HG03095 (cell line): Measurements from ENCODE around the gene RPS27.
A peak's percentile ranks its signal among the peaks of the same experiment; 100 is the strongest.

Experiments used
- ATAC-seq: cut with Tn5 transposase; IDR thresholded peaks from one replicate; pipeline ENCODE4 v1.9.1; 2021; ENCODE audit warnings: moderate library complexity; ENCODE audit not compliant: unreplicated experiment

RPS27 gene

DNA sequence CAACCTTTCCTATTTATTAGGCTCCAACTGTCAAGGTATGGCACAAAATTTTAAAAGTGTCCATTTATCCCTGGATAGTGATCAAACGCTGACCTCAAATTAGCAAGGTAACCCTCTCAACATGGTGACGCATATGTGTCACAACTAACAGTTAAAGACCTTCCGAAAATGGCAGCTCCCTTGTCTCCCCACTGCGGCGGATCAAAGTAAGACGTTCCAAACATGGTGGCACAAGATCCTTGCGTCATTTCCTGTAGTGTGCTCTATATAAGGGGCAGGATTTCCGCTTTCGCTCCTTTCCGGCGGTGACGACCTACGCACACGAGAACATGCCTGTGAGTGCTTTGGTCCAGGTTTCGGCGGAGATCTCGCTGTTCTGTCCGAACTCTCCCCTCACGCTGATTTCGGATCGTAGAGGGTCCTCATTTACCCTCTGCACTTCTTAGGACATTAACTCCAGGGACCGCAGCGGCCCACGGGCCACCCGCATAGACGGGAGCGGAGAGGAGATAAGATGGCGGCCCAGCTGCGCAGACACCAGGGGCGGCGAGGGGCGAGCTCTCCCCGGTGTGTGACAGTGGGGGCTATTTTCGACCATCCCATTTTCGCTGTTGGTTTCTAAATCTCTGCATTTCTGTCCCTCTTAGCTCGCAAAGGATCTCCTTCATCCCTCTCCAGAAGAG lies at the start of gene RPS27:
Gene RPS27 (plus strand): TSS at position 295 of the 683 bp plus-strand sequence. CDS start 35 bp downstream, at position 330.
- no peak for ATAC-seq

DNA sequence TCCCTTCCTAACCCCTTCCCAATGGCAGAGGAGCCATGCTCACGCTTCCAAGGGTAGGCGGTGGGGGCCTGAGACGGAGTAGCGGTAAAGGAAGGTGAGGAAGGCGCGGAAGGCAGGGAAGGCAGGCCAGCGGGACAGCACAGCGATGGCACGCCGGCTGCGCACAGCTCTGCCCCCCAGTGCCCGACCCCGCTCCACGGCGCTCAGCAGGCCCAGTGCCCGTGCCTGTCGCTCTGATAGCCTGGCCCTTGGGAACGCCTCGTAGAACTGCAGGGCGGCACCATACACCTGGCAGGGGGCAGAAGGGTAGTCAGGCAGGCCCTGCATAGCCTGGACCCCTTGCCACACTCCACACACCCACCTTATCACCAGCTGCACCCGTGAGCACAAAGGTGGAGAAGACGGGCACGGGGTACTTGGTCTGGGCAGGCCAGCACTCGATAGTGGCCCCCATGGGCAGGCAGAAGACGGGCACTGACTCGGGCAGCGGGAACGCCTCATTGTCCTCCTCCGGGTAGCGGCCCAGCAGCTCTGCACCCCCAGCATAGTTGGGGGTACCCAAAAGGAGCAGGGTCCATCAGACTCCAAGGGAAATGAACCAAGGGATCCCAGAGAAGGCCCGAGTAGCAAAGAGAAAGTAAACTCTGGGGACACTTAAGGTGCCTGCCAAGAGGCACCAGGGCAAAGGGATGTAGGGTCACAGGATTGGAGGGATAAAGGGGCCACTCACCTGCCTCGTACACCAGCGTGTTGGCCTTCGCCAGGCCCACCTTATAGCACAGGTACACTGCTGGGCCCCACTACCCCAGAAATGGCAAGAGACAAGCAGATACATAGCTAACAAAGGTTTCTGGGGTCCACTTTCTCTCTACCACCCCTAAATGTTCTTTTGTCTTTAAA lies 48.5 kb upstream of the RPS27 start:
- no peak for ATAC-seq

DNA sequence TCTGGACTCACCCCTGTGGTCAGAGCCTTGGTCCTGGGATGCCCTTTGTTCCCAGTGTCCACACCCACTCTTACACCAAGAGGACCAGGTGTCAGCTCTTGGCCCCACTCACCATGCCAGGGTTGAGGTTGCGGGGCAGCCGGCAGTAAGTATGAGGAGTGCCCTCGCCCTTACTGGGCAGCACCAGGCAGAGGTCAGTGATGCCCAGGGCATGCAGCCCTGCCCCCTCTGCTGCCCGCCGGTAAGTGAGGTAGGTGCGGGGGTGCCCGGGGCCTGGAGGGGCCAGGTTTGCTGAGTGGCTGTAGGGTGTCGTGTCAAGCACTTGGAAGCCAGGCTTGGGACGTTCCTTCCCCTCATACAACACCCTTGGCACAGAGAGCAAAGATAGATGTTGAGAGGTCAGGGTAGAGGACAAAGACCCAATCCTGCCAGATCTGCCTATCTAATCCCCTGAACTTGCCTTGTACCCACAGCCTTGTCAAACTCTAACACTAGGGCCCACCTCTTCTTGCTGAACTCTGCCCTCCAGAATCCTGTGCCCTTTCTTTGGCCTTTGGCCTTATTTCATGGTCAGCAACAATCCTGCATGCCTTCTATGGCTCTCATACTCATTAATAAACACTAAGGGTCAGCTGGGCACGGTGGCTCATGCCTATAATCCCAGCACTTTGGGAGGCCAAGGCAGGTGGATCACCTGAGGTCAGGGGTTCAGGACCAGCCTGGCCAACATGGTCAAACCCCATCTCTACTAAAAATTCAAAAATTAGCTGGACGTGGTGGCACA lies 47.6 kb upstream of the RPS27 start:
- no peak for ATAC-seq

DNA sequence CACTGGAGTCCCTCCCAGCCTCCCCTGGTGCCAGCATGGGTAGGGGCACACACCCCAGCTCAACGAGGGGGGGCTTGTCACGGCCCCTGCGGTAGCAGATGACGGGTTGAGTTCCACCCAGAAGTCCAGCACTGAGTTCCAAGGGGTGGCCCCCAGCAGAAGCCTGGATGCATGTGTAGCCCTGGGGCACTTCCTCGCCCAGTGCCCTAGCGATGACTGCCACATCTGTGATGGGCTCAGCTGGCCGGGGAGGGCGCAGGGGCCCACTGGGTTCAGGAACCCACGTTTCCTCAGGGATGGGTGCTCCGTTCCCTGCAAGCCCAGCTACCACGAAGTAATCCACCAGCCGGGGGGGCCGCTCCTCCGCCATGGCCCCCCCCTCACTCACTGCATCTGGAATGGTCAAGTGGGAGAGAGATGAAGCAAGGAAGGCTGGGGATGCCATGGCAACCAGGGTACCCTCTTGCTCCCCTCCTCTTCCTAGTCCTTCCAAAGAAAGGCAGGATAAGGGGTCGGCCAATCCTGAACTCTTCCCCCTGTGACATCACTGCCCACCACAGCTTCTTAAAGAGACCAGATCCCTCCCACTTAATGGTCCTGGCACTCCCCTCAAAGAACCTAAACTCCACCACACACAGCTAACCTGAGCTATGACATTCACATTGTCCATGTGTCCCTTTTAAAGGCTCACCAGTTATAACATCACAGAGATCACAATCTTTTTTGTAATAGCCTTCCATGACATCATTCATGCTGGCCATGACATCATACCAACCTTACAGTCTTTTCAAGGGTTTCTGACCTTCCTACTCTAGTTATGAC lies 46.3 kb upstream of the RPS27 start:
- no peak for ATAC-seq

DNA sequence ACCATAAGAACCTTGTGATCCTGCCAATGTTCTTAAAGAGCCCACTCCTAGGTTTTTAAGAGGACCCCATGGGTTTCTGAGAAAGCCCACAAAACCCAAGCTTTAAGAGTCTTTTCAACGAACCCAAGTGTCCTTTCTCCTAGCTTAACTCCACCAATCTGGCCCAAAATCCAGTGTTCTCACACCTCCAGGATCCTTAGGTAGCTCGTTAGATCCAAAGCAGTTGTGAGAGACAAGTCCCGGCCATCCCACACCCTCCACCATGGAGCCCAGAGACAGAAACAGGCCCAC lies 45.8 kb upstream of the RPS27 start:
- ATAC-seq = no peak

DNA sequence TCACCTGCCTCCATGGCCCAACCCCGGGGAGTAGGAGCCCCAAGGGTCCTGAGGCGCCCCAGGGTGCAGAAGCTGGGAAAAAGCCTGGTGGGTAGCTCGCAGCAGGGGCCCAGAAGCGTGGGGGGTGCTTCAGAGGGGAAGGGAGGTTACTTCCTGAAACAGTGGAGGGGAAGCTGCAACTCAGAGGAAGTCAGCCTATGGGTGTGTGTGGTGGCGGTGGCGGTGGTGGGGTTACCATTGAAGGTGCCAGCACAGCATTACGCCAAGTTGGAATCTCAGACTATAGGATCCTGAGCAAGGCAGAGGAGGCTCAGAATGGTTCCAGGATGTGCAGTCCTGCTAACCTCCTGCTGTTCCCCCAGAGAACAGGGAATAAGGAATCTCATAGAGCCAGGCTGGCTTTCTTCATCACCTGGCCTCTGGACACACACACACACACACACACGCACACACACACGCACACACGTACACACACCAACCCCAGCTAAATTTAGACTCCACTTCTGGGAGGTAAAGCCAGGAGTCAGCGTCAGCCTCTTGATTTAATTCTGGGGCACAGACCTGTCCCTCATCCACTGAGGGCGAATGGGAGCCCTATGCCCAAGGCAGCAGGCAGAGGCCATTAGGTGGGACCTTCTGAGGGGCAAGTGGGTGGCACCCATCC lies 45.3 kb upstream of the RPS27 start:
- no peak for ATAC-seq

DNA sequence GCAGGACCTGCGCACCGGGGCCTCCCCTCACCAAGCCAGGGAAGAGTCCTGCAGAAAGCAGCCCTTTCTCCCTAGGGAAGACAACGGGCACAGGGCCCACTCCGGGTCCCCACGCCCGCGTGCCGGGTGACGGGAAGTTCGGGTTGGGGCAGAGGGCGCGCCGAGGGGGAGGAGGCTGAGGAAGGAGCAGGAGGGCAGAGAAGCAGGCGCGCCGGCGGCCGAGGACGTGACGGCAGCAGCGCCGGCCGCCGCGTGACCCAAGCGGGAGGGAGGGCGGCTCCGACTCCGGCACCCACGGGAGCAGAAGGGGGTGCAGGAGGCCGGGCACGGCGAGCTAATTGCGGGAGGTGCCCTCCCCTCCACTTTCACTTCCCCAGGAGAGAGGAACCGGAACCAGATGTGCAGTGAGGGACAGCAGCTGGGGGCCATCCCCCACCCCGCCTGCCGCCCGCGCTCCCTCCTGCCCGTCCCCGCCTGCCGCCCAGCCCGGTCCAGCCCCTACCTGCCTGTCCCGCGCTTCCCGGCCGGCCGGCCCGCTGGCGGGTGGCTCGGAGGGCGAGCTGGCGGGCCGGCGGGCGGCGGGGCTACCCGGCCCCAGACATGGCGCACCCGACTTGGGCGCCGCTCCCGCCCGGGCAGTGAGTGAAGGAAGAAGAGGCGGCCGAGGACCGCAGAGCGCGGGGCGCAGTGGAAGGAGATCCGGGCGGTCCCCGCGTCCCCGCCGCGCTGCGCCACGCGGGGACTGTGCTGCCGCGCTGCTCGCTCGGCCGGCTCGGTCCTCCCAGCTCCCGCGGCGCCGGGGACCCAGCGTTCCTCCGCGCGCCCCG lies 44.6 kb upstream of the RPS27 start:
- peak; percentile 53 for ATAC-seq

DNA sequence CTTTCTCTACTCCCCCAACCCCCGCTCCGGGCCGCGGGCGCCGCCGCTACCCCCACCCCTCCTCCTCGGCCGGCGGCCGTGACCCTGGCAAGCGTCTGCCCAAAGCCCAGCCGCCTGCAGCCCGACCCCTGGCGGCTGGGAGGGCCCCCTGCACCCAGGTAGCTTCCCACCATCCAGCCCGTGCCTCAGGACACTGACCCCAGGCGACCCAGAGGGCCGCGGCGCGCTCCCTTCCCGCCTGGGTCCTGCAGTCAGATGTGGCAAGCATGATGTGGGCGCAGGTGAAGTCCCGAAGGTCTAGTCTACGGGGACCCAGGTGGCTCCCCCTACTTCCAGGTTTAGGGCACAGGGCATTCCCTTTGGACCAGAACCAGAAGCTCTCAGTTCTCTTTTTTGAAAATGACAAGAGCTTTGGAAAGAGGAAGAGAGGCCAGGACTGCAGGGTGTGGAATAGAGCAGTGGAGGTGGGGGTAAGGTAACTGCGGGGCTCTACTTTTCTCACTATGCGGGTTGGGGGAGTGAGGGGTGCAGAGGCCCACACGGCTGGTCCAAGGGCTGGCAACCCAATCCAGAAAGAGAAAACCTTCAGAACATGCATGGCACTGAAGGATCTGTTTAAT lies 43.8 kb upstream of the RPS27 start, which contains the start of gene DENND4B:
Gene DENND4B (minus strand): TSS at position 97 of the 620 bp plus-strand sequence. CDS start 2,344 bp downstream, outside the sequence.
- peak; percentile 49 for ATAC-seq

DNA sequence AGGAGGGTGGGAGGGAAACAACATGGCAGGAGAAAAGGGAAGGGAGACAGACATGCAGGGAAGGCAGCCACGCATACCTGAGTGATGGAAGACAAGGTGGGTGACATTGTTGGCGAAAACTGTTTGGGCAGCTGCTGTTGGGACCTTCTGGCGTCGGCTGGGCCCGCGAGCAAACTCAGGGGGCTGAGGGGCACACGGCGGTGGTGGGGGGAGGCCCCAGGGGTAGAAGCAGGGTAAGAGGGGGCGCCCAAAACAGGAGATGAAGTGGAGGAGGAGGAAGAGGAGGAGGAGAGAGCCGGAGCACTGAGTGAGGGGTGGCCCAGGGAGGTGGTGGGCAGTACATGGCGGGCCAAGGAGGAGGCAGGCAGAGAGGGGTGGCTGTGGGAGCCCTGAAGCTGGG lies 39.4 kb upstream of the RPS27 start:
- no peak for ATAC-seq

DNA sequence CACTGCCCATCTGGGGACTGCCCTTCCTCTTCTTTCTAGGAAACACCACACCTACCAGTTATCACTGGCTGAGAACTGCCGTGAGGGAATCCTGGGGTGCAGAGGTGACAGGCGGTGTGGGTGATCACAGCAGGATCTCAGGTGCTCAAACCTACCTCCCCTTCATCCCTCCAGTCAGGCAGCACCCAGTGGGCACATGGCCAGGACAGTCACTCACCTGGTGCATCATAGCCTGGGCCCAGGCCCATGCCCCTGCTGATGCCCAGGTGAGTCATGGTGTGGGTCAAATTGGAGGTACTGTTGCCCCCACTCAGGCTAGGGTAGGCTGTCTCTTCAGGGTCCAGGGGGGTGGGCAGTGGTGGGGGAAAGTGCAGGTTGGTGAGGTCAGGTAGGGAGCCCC lies 38.8 kb upstream of the RPS27 start:
- no peak for ATAC-seq

DNA sequence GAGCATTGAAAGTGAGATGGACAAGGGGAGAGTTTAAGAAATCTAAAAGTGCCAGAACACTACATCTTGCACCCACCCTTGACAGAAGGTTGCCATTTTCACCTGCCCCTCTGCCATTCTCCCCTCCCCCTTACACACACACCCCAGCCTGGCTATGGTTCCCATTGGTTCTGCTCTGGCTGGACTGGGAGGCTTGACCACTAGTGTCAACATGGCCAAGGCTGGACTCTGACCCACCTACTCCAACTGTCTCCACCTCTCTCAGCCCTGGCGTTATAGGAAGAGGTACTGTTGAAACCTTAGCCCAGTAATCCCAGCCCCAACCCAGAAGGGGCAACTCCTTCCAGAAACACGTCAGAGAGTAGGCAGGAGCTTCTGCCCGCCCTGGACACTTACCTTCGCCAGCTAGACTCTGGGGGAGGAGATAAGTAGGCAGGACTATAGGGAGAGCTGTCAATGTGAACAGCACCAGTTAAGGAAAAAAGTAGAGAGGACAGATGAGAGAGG lies 36.6 kb upstream of the RPS27 start:
- no peak for ATAC-seq

DNA sequence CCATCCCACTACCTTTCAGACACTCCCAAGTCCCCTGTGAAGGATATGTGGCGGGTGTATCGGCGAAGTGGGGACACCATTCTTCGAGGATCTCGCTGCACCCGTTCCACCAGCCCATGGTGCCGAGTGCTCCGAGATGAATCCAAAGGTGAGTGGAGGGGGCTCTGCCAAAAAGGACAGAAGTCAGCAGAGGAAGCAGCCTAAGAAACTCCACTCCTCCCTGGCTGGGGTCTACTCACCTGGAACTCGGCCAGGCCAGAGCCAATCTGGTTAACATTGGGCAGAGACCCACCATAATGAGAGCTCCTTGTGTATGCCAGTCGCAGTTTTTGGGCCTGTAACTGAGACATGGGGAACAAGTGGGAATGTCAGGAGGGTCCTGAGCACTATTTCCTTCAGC lies 35.7 kb upstream of the RPS27 start:
- no peak for ATAC-seq

DNA sequence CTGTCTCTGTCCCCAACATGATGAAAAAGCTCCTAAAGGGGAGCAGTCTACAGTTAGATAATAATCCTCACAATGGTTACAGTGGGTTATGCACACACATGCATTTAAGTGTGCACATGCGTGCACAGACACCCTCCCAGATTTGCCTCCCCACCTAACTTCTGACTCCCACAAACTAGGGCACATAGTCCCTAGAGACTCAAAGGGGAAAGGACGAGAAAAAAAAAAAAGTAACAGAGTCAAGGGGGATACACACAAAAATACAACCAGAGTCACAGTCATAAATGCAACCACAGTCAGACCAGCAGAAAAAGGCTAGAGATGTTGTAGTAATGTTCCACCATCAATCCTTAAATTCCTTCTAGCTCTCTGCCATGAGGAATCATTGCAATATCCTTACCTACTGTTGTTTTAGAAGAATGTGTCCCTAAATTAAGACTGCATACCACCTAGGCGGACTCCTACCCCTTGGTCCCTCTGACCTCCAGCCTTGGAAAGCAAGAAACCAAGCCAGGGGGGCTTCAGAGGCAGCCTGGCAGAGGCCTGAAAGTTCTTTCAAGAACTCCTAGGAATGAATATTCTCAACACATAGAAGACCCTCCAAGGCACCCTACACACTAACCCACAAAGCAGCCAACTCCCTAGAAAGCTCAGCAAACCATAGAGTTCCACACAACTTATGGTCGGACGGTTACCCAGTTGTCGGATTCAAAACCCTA lies 33.4 kb upstream of the RPS27 start:
- ATAC-seq = no peak

DNA sequence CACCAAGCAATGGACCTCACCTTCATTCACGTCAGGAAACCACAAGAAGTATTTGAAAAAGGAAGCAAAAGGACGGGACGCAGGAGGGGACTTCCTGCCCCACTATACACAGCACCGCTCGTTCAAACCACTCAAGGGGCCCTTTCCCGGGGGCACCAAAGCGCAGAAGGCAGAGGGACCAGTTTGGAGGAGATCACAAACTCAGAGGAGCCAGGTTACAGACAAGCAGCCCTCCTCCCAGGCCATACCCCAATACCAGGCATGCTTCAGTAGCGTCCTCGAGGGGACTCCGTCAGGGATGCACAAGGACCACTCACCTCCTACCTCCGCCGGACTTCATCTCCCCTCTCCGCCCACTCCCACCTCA lies 32.8 kb upstream of the RPS27 start:
- ATAC-seq = no peak

DNA sequence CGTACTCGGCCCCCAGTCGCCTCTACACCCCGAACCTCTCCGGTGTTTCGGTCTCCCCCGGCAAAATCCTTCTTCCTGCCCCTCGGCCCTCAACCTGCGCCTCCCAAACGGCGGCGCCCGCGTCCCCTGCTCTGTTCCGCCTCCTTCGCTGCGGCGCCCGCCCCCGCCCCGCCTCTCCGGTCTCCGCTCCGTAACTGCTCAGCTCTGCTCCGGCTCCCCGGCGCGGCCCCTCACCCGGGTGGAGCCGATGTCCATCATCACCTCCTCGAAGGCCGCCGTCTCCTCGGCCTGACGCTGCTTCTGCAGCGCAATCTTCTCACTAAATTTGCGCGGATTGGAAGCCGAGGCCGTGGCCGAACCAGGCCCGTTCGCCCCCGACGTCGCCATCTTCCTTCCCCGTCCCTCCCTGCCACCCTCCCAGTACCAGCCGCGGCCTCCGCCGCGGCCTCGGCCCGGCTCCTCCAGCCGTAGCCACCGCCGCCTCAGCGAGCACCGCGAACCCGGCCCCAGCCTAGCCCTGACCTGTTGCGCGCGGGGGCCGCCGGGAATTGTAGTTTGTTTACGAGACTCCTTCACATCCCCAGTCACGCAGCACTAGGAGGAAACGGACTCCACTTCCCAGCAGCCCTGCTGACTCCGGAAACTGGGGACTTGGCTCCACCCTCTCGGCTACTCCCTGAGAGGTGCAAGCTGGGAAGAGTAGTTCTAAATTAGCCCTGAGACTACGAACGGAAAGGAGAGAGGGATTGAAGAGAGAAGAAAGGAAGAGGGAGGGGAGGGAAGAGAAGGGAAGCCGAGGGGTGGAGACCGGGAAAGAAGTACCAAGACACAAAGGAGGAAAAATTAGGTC lies 32.2 kb upstream of the RPS27 start, which contains the start of gene CRTC2:
Gene CRTC2 (minus strand): TSS at position 502 of the 850 bp plus-strand sequence. CDS start 115 bp downstream, at position 387.
- ATAC-seq = peak; percentile 68

DNA sequence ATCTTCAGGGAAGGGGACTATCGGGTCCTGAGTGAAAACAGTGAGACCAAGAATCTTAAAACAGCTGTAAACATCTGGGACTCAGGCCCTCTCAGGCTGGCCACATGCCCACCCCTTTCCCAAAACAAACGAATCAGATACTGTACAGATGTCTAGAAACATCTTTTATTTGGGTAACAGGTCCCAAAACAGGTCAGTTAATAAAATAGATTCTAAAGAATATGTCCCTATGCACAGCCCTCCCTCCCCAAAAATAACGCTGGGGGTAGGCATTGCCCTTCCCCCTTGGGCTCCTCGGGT lies 31.7 kb upstream of the RPS27 start:
- ATAC-seq = no peak

DNA sequence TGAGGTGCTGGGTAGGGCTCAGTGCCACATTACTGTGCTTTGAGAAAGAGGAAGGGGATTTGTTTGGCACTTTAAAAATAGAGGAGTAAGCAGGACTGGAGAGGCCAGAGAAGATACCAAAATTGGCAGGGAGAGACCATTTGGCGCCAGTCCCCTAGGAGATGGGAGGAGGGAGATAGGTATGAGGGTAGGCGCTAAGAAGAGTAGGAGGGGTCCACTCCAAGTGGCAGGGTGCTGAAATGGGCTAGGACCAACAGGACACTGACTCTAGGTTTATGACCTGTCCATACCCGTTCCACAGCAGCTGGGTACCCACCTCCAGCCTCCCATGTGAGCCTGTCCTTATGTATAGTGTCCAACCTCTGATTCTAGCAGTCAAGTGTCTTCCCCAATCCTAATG lies 31.1 kb upstream of the RPS27 start:
- ATAC-seq = no peak
